IMR-90 (cell line): ENCODE measurements around the gene TSBP1.

ENCODE experiments used
- CHD1 ChIP-seq: IDR thresholded peaks from 2 replicates; pipeline ENCODE4 v1.6.1; 2012; ENCODE audit warnings: low read depth, low read length, improper control_type of control experiment
- POLR2A ChIP-seq: IDR thresholded peaks from 2 replicates; pipeline ENCODE4 v1.6.1; 2012; ENCODE audit warnings: mild to moderate bottlenecking, low read depth, low read length
- RCOR1 ChIP-seq: IDR thresholded peaks from 2 replicates; pipeline ENCODE4 v1.6.1; 2012; ENCODE audit warnings: mild to moderate bottlenecking, low read length, improper control_type of control experiment; ENCODE audit not compliant: insufficient replicate concordance
- TF ChIP-seq, protein P1 (sequence below): conservative IDR thresholded peaks from 2 replicates; pipeline ENCODE4 v1.5.1; 2012; ENCODE audit warnings: mild to moderate bottlenecking, low read depth, low read length, improper control_type of control experiment
- TF ChIP-seq, protein P2 (sequence below): fragments of 150-350 bp; IDR thresholded peaks from 2 replicates; pipeline ENCODE4 v1.6.1; 2017; ENCODE audit warnings: mild to moderate bottlenecking, antibody characterized with exemption, low read length, low read depth

DNA sequence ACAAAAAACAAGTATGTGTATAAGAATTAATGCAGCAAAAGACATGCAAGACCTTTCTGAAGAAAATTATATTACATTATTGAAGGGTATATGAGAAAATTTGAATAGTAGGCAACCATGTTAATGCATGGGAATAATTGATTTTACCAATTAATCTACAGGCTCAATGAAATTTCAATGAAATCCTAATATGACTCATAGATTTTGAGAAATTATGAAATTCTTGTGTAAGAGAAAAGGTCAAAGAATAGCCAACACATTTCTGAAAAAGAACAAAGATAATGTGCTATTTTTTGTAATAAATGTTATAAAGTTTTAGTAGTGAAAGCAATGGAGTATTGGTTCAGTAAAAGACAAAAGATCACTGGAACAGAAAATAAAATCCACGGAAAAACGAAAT, 18.4 kb downstream of the TSBP1 start:
- TF ChIP-seq POLR2A (no peak), CHD1 (no peak), RCOR1 (no peak)
- TF ChIP-seq, protein P1, sequence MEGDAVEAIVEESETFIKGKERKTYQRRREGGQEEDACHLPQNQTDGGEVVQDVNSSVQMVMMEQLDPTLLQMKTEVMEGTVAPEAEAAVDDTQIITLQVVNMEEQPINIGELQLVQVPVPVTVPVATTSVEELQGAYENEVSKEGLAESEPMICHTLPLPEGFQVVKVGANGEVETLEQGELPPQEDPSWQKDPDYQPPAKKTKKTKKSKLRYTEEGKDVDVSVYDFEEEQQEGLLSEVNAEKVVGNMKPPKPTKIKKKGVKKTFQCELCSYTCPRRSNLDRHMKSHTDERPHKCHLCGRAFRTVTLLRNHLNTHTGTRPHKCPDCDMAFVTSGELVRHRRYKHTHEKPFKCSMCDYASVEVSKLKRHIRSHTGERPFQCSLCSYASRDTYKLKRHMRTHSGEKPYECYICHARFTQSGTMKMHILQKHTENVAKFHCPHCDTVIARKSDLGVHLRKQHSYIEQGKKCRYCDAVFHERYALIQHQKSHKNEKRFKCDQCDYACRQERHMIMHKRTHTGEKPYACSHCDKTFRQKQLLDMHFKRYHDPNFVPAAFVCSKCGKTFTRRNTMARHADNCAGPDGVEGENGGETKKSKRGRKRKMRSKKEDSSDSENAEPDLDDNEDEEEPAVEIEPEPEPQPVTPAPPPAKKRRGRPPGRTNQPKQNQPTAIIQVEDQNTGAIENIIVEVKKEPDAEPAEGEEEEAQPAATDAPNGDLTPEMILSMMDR: no peak
- TF ChIP-seq, protein P2, sequence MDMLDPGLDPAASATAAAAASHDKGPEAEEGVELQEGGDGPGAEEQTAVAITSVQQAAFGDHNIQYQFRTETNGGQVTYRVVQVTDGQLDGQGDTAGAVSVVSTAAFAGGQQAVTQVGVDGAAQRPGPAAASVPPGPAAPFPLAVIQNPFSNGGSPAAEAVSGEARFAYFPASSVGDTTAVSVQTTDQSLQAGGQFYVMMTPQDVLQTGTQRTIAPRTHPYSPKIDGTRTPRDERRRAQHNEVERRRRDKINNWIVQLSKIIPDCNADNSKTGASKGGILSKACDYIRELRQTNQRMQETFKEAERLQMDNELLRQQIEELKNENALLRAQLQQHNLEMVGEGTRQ: no peak
